HCT116 (cell line): Measurements from ENCODE around the gene THBS4. TPM values are rescaled to one million over a fixed set of nuclear protein-coding genes. Genes with fewer than 3 reads are reported as not detected.

Experiments used
- ATAC-seq: fragments of 200-7000 bp; cut with Tn5 transposase; 2 replicates; pipeline ENCODE4 v1.9.1; 2020; ENCODE audit warnings: mild to moderate bottlenecking, moderate library complexity
- BruUV-seq: library from RNA; stranded (reverse); fragments of 400-500 nt; replicated peaks from 2 replicates; lab custom pipeline; 2021; lab: Mats Ljungman, UMichigan
- CTCF ChIA-PET: fragments of 300-600 bp; sonication (Branson Sonifier 250); formaldehyde crosslinking; loops from one replicate; lab custom pipeline; 2021; ENCODE audit warnings: antibody characterized with exemption; lab: Charles Lee
- POLR2A ChIA-PET: fragments of 300-600, 350-600 bp; sonication (Branson Sonifier 250); formaldehyde crosslinking; loops from one replicate; lab custom pipeline; 2021; ENCODE audit warnings: antibody characterized with exemption; lab: Charles Lee
- RAD21 ChIA-PET, 2 experiments: fragments of 300-600 bp; sonication (Branson Sonifier 250); formaldehyde crosslinking; loops; one replicate each; lab custom pipeline; 2023; ENCODE audit warnings: low total read pairs in 2 of 2; ENCODE audit not compliant: uncharacterized antibody in 2 of 2, unreplicated experiment in 2 of 2, low non-redundant PET in 1 of 2; lab: Charles Lee
- DNase-seq: peaks from one replicate; pipeline ENCODE4 v3.0.0-alpha.2; 2010; ENCODE audit warnings: low read depth, low spot score
- H2AFZ ChIP-seq: fragments of 200-600 bp; shearing (Covaris generic), sonication (generic); 2 replicates; pipeline ENCODE4 v1.6.1; 2017; ENCODE audit warnings: low read depth, mixed run types, mixed read lengths, antibody characterized with exemption, low read length; ENCODE audit not compliant: poor library complexity, severe bottlenecking
- H3K27ac ChIP-seq: 2 replicates; pipeline ENCODE4 v1.5.1; 2012; ENCODE audit warnings: low read depth, low read length
- H3K27me3 ChIP-seq: fragments of 200-600 bp; sonication (generic); 2 replicates; pipeline ENCODE4 v1.6.1; 2016; ENCODE audit warnings: mixed run types, low read length, mixed read lengths; ENCODE audit not compliant: insufficient read depth
- H3K36me3 ChIP-seq, 2 experiments: fragments of 200-500 bp in 1 of 2; fragments of 200-600 bp in 1 of 2; sonication (Bioruptor generic) in 1 of 2; sonication (generic) in 1 of 2; 2 replicates each; pipeline versions ENCODE4 v1.5.1 to v1.6.1; 2014 to 2016; ENCODE audit warnings: low read length in 2 of 2, inconsistent platforms in 1 of 2, mixed read lengths in 1 of 2, mixed run types in 1 of 2; ENCODE audit not compliant: insufficient read depth in 2 of 2, control insufficient read depth in 1 of 2
- H3K4me1 ChIP-seq, 2 experiments: fragments of 200-600 bp in 1 of 2; sonication (generic) in 1 of 2; 2 replicates each; pipeline versions ENCODE4 v1.5.1 to v1.6.1; 2012 to 2017; ENCODE audit warnings: low read length in 2 of 2, inconsistent platforms in 1 of 2, mild to moderate bottlenecking in 1 of 2, mixed read lengths in 1 of 2, mixed run types in 1 of 2, moderate library complexity in 1 of 2; ENCODE audit not compliant: insufficient read depth in 2 of 2, control insufficient read depth in 1 of 2
- H3K4me2 ChIP-seq: fragments of 200-600 bp; sonication (generic); 2 replicates; pipeline ENCODE4 v1.6.1; 2017; ENCODE audit warnings: mixed run types, low read length, mixed read lengths
- H3K4me3 ChIP-seq, 2 experiments: fragments of 200-600 bp in 1 of 2; sonication (generic) in 1 of 2; replicated peaks in 1 of 2; 2 replicates each; pipeline ENCODE4 v1.5.1; 2011 to 2016; ENCODE audit warnings: low read length in 2 of 2, control low read depth in 1 of 2, low read depth in 1 of 2, mild to moderate bottlenecking in 1 of 2, mixed read lengths in 1 of 2, mixed run types in 1 of 2
- H3K79me2 ChIP-seq: fragments of 200-600 bp; sonication (generic); 2 replicates; pipeline ENCODE4 v1.6.1; 2017; ENCODE audit warnings: mild to moderate bottlenecking, mixed run types, low read length, moderate library complexity, mixed read lengths; ENCODE audit not compliant: insufficient read depth
- H3K9ac ChIP-seq: fragments of 200-600 bp; sonication (generic); 2 replicates; pipeline ENCODE4 v1.6.1; 2016; ENCODE audit warnings: low read length, mixed read lengths
- H3K9me2 ChIP-seq: fragments of 200-600 bp; sonication (generic), shearing (Covaris generic); 2 replicates; pipeline ENCODE4 v1.6.1; 2017; ENCODE audit warnings: mixed run types, mild to moderate bottlenecking, moderate library complexity; ENCODE audit not compliant: insufficient read depth
- H3K9me3 ChIP-seq, 2 experiments: fragments of 200-500 bp in 1 of 2; fragments of 200-600 bp in 1 of 2; sonication (Bioruptor generic) in 1 of 2; sonication (generic) in 1 of 2; 2 replicates each; pipeline ENCODE4 v1.6.1; 2014 to 2017; ENCODE audit warnings: low read length in 2 of 2, mixed read lengths in 2 of 2, inconsistent platforms in 1 of 2, low read depth in 1 of 2, mild to moderate bottlenecking in 1 of 2, mixed run types in 1 of 2, moderate library complexity in 1 of 2; ENCODE audit not compliant: control insufficient read depth in 1 of 2, insufficient read depth in 1 of 2
- H4K20me1 ChIP-seq: fragments of 200-600 bp; sonication (generic), shearing (Covaris generic); 2 replicates; pipeline ENCODE4 v1.6.1; 2017; ENCODE audit warnings: mixed run types, mild to moderate bottlenecking, moderate library complexity; ENCODE audit not compliant: insufficient read depth
- CBX3 ChIP-seq: IDR thresholded peaks from 2 replicates; pipeline ENCODE4 v1.6.1; 2012; ENCODE audit warnings: low read depth
- CEBPB ChIP-seq: IDR thresholded peaks from 2 replicates; pipeline ENCODE4 v1.6.1; 2012; ENCODE audit warnings: low read depth
- EGR1 ChIP-seq: IDR thresholded peaks from 2 replicates; pipeline ENCODE4 v1.6.1; 2012; ENCODE audit warnings: low read depth
- EZH2 ChIP-seq: fragments of 200-600 bp; sonication (generic); IDR thresholded peaks from 2 replicates; pipeline ENCODE4 v1.6.1; 2017; ENCODE audit warnings: antibody characterized with exemption, mixed run types
- EZH2phosphoT487 ChIP-seq: fragments of 200-600 bp; IDR thresholded peaks from 2 replicates; pipeline ENCODE4 v1.6.1; 2018; ENCODE audit warnings: antibody characterized with exemption, borderline replicate concordance
- FOSL1 ChIP-seq: IDR thresholded peaks from 2 replicates; pipeline ENCODE4 v1.6.1; 2012; ENCODE audit warnings: low read depth
- JUND ChIP-seq: IDR thresholded peaks from 2 replicates; pipeline ENCODE4 v1.6.1; 2012
- POLR2A ChIP-seq: IDR thresholded peaks from 2 replicates; pipeline ENCODE4 v1.7.0; 2011; ENCODE audit warnings: borderline replicate concordance; ENCODE audit not compliant: insufficient read depth, insufficient read length; ENCODE audit errors: extremely low read depth
- POLR2AphosphoS5 ChIP-seq: IDR thresholded peaks from 2 replicates; pipeline ENCODE4 v1.6.1; 2011; ENCODE audit warnings: mild to moderate bottlenecking, low read depth, low read length, moderate library complexity
- RAD21 ChIP-seq: IDR thresholded peaks from 2 replicates; pipeline ENCODE4 v1.6.1; 2012; ENCODE audit warnings: low read depth, mild to moderate bottlenecking
- SP1 ChIP-seq: IDR thresholded peaks from 2 replicates; pipeline ENCODE4 v1.6.1; 2012; ENCODE audit warnings: low read depth
- SRF ChIP-seq: IDR thresholded peaks from 2 replicates; pipeline ENCODE4 v1.6.1; 2012; ENCODE audit warnings: low read depth
- TCF7L2 ChIP-seq: IDR thresholded peaks from 2 replicates; pipeline ENCODE4 v1.7.0; 2011; ENCODE audit warnings: borderline replicate concordance, inconsistent platforms; ENCODE audit not compliant: insufficient read depth, insufficient read length; ENCODE audit errors: extremely low read depth
- YY1 ChIP-seq: IDR thresholded peaks from 2 replicates; pipeline ENCODE4 v1.6.1; 2011; ENCODE audit warnings: low read length, low read depth, moderate library complexity, mild to moderate bottlenecking; ENCODE audit not compliant: insufficient replicate concordance; ENCODE audit errors: extremely low read depth
- ZFX ChIP-seq: fragments of 450-650 bp; IDR thresholded peaks from 2 replicates; pipeline ENCODE4 v1.6.1; 2017
- ZNF274 ChIP-seq: fragments of 200-500 bp; sonication (Bioruptor generic); IDR thresholded peaks from 2 replicates; pipeline ENCODE4 v1.6.1; 2014; ENCODE audit warnings: mild to moderate bottlenecking, low read depth, low read length, inconsistent platforms
- intact Hi-C: fragments of 100-400 bp; cut with micrococcal nuclease; formaldehyde crosslinking; loops from 2 replicates; pipeline ENCODE4 v1.10.0; 2022
- total RNA-seq: library from RNA; stranded (reverse); gene quantifications from one replicate; pipeline ENCODE4 v1.2.1, GENCODE V29; 2021; ENCODE audit not compliant: unreplicated experiment
- TF ChIP-seq, protein P1 (sequence below): IDR thresholded peaks from 2 replicates; pipeline ENCODE4 v1.6.1; 2012; ENCODE audit warnings: low read depth
- TF ChIP-seq, protein P2 (sequence below), 3 experiments: fragments of 200-600 bp in 1 of 3; sonication (generic) in 1 of 3; IDR thresholded peaks in 2 of 3; conservative IDR thresholded peaks in 1 of 3; 2 replicates each; pipeline ENCODE4 v1.5.1; 2012 to 2017; ENCODE audit warnings: low read depth in 2 of 3, low read length in 2 of 3, antibody characterized with exemption in 1 of 3, borderline replicate concordance in 1 of 3, control low read depth in 1 of 3, mild to moderate bottlenecking in 1 of 3, mixed read lengths in 1 of 3, mixed run types in 1 of 3, moderate library complexity in 1 of 3; ENCODE audit not compliant: insufficient read depth in 1 of 3
- TF ChIP-seq, protein P3 (sequence below): IDR thresholded peaks from 2 replicates; pipeline ENCODE4 v1.6.1; 2012
- TF ChIP-seq, protein P4 (sequence below): IDR thresholded peaks from 2 replicates; pipeline ENCODE4 v1.6.1; 2011; ENCODE audit warnings: mild to moderate bottlenecking, low read length, moderate library complexity; ENCODE audit not compliant: insufficient replicate concordance; ENCODE audit errors: extremely low read depth

Gene THBS4
- total RNA-seq, 1 experiment from 2014 or later, result 1.5 TPM

DNA sequence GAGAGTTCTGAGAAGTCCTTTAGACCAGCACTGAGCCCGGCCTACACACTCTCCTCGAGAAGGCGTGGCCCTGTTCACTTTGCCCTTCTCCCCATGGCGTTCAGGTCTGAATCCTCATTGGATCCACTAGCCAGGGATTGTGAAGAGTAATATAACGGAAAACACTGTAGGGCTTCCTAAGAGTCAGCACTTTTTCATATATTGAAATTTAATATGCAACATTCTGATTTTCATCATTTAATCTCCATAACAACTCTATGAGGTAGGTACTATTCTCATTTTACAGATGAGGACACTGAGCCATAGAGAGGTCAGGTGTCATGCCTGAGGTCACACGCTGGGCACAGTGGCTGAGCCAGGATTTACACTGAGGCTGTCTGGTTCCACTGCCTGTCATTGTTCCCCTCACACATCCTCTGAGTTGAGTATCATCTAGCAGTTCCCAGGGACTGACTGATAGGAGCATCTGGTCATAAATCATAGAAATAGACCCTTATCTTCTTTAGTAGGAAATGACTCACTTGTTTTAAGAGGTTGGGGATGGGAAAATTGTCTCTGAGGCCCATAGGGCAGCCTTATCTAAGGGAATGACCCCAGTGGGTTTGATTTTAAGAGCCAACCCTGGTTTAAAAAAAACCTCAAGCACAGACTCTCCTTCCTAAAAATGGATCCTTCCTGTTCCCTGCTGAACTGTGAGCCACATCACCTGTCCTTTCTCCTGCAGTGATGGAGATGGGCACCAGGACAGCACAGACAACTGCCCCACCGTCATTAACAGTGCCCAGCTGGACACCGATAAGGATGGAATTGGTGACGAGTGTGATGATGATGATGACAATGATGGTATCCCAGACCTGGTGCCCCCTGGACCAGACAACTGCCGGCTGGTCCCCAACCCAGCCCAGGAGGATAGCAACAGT, 41.2 kb downstream of the THBS4 start:
- no TSS peak for BruUV-seq
- H3K27ac ChIP-seq, result no peak overlapping the region
- no peak overlapping the region for H3K4me3 ChIP-seq
- POLR2A ChIA-PET, result no interaction called here
- intact Hi-C loops, result no loop called here
- H3K9ac ChIP-seq, result no peak overlapping the region
- no peaks in the 10 kb centered on the region for H3K27me3 ChIP-seq
- RAD21 ChIA-PET, result no interaction called here
- ATAC-seq (no peak), DNase-seq (no peak)
- H3K9me2 ChIP-seq, result no peaks in the 10 kb centered on the region
- H2AFZ ChIP-seq, result no peak overlapping the region
- TF ChIP-seq POLR2AphosphoS5 (no peak), SRF (no peak), FOSL1 (no peak), ZFX (no peak), CEBPB (no peak), EGR1 (no peak), TCF7L2 (no peak), RAD21 (no peak), CBX3 (no peak), JUND (no peak), EZH2 (no peak), EZH2phosphoT487 (no peak), POLR2A (no peak), ZNF274 (no peak), YY1 (no peak), SP1 (no peak)
- TF ChIP-seq, protein P1, sequence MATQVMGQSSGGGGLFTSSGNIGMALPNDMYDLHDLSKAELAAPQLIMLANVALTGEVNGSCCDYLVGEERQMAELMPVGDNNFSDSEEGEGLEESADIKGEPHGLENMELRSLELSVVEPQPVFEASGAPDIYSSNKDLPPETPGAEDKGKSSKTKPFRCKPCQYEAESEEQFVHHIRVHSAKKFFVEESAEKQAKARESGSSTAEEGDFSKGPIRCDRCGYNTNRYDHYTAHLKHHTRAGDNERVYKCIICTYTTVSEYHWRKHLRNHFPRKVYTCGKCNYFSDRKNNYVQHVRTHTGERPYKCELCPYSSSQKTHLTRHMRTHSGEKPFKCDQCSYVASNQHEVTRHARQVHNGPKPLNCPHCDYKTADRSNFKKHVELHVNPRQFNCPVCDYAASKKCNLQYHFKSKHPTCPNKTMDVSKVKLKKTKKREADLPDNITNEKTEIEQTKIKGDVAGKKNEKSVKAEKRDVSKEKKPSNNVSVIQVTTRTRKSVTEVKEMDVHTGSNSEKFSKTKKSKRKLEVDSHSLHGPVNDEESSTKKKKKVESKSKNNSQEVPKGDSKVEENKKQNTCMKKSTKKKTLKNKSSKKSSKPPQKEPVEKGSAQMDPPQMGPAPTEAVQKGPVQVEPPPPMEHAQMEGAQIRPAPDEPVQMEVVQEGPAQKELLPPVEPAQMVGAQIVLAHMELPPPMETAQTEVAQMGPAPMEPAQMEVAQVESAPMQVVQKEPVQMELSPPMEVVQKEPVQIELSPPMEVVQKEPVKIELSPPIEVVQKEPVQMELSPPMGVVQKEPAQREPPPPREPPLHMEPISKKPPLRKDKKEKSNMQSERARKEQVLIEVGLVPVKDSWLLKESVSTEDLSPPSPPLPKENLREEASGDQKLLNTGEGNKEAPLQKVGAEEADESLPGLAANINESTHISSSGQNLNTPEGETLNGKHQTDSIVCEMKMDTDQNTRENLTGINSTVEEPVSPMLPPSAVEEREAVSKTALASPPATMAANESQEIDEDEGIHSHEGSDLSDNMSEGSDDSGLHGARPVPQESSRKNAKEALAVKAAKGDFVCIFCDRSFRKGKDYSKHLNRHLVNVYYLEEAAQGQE, result no peak
- TF ChIP-seq, protein P2, sequence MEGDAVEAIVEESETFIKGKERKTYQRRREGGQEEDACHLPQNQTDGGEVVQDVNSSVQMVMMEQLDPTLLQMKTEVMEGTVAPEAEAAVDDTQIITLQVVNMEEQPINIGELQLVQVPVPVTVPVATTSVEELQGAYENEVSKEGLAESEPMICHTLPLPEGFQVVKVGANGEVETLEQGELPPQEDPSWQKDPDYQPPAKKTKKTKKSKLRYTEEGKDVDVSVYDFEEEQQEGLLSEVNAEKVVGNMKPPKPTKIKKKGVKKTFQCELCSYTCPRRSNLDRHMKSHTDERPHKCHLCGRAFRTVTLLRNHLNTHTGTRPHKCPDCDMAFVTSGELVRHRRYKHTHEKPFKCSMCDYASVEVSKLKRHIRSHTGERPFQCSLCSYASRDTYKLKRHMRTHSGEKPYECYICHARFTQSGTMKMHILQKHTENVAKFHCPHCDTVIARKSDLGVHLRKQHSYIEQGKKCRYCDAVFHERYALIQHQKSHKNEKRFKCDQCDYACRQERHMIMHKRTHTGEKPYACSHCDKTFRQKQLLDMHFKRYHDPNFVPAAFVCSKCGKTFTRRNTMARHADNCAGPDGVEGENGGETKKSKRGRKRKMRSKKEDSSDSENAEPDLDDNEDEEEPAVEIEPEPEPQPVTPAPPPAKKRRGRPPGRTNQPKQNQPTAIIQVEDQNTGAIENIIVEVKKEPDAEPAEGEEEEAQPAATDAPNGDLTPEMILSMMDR (IDR thresholded peaks at IDR 0.05 in 2 of 3, conservative IDR thresholded peaks at IDR 0.05 in 1 of 3; ENCODE audit: borderline replicate concordance in 1 of 3, insufficient read depth in 1 of 3, low read depth in 2 of 3, low read length in 2 of 3), result no peak
- TF ChIP-seq, protein P3, sequence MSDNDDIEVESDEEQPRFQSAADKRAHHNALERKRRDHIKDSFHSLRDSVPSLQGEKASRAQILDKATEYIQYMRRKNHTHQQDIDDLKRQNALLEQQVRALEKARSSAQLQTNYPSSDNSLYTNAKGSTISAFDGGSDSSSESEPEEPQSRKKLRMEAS, result no peak
- TF ChIP-seq, protein P4, sequence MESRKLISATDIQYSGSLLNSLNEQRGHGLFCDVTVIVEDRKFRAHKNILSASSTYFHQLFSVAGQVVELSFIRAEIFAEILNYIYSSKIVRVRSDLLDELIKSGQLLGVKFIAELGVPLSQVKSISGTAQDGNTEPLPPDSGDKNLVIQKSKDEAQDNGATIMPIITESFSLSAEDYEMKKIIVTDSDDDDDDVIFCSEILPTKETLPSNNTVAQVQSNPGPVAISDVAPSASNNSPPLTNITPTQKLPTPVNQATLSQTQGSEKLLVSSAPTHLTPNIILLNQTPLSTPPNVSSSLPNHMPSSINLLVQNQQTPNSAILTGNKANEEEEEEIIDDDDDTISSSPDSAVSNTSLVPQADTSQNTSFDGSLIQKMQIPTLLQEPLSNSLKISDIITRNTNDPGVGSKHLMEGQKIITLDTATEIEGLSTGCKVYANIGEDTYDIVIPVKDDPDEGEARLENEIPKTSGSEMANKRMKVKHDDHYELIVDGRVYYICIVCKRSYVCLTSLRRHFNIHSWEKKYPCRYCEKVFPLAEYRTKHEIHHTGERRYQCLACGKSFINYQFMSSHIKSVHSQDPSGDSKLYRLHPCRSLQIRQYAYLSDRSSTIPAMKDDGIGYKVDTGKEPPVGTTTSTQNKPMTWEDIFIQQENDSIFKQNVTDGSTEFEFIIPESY, result no peak
- H4K20me1 ChIP-seq, result no peaks in the 10 kb centered on the region
- H3K9me3 ChIP-seq, result no peaks in the 10 kb centered on the region
- no peak overlapping the region for H3K4me2 ChIP-seq
- no peaks in the 10 kb centered on the region for H3K36me3 ChIP-seq
- no peaks in the 10 kb centered on the region for H3K4me1 ChIP-seq
- no peaks in the 10 kb centered on the region for H3K79me2 ChIP-seq
- CTCF ChIA-PET, result no interaction called here
